Measurements from ENCODE around the gene TBC1D5. TPM values are rescaled to one million over a fixed set of nuclear protein-coding genes. Genes with fewer than 3 reads are reported as not detected.

The TBC1D5 gene
- total RNA-seq, 1 donor: 145 TPM

DNA sequence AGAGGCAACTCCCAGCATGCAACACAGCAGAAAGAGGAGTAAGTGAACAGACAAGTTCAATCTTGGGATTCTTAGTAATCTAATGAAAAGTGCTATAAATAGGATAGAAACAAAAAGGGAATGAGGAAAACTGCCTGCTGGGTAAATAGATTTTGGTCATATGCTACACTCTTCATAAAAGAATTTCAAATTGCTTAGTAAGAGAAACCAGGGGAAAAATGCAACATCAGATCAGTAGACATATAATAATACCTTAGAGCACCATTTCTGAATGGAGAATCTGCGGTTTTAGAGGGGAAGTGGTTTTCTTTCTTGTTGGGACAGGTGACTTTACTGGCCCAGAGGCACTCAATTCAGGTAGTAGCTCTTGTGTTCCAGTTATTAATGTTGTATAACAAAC is 13.4 kb upstream of the TBC1D5 start:
- DNase-seq (ENCODE audit: low read depth): no peak
- TF ChIP-seq, protein P1, sequence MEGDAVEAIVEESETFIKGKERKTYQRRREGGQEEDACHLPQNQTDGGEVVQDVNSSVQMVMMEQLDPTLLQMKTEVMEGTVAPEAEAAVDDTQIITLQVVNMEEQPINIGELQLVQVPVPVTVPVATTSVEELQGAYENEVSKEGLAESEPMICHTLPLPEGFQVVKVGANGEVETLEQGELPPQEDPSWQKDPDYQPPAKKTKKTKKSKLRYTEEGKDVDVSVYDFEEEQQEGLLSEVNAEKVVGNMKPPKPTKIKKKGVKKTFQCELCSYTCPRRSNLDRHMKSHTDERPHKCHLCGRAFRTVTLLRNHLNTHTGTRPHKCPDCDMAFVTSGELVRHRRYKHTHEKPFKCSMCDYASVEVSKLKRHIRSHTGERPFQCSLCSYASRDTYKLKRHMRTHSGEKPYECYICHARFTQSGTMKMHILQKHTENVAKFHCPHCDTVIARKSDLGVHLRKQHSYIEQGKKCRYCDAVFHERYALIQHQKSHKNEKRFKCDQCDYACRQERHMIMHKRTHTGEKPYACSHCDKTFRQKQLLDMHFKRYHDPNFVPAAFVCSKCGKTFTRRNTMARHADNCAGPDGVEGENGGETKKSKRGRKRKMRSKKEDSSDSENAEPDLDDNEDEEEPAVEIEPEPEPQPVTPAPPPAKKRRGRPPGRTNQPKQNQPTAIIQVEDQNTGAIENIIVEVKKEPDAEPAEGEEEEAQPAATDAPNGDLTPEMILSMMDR (IDR thresholded peaks at IDR 0.05; ENCODE audit: insufficient read depth, low read length): no peak
- H3K4me3 ChIP-seq (ENCODE audit: low read depth, low read length): no peak overlapping the region

DNA sequence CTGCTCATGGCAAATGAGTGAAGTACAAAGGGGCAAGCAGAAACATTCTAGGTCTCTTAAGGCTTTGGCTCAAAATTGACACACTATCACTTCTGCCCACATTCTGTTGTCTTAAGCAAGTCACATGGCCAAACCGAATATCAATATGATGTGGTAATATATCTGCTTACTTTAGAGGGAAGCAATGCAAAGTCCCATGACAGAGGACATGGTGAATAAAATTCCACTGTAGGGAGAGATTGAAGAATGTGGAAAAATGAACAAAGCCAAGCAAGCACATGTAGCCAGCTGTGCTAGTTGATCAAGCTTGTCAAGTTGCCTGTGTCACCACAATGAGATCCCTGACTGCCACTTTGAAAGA is 11.2 kb upstream of the TBC1D5 start:
- DNase-seq (ENCODE audit: low read depth): no peak
- TF ChIP-seq, protein P1 (IDR thresholded peaks at IDR 0.05; ENCODE audit: insufficient read depth, low read length): no peak
- no peak overlapping the region for H3K4me3 ChIP-seq (ENCODE audit: low read depth, low read length)

DNA sequence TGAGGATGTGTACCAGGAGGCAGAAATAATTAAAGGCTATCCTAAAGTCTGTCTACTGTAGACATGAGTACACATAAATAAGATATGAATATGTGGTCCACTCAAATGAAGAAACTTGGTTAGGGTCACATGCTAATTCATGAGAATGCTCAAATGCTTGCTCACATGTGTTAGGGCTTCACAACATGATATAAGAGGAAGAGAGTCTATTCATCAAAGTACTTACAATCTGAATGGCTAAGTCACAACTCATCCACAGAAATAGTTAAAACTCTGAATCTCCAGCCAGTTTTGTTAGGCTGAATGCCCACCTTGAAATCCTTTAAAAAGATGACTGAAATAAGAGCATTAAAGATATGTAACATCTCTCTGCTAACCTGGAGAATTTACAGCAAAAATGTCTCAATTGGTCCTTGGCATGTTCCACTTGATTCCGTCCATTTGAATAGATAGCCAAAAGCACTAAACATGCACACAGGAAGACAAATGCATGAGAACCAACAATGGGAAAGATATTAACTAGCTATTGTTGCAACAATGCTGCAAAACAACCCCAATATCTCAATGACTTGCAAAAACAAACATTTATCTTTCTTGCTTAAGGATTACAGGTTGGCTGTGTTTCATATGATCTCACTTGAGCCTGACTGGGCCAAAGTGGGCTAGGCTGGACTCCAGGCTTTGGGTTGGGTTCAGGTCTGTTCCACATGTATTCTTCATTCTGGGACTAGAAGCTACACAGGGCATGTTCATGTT is 10.6 kb upstream of the TBC1D5 start:
- peak; percentile 86 for DNase-seq (ENCODE audit: low read depth)
- TF ChIP-seq, protein P1 (IDR thresholded peaks at IDR 0.05; ENCODE audit: insufficient read depth, low read length): no peak
- no peak overlapping the region for H3K4me3 ChIP-seq (ENCODE audit: low read depth, low read length)

DNA sequence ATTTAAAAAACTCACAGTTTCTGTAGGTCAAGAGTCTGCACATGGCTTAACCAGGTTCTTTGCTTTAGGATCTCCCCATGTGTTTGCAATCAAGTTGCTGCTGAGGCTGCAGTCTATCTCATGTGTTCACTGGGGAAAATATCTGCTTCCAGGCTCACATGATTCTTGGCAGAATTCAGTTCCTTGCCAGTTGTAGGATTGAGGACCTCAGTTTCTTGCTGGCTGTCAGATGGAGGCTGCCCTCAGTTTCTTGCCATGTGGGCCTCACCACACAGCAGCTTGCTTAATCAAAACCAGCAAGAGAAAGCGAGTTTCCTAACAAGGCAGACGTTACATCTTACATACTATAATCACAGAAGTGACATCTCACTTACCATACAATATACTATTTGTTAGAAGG is 10.0 kb upstream of the TBC1D5 start:
- DNase-seq (ENCODE audit: low read depth): peak; percentile 67
- no peak overlapping the region for H3K4me3 ChIP-seq (ENCODE audit: low read depth, low read length)
- TF ChIP-seq, protein P1 (IDR thresholded peaks at IDR 0.05; ENCODE audit: insufficient read depth, low read length): no peak

DNA sequence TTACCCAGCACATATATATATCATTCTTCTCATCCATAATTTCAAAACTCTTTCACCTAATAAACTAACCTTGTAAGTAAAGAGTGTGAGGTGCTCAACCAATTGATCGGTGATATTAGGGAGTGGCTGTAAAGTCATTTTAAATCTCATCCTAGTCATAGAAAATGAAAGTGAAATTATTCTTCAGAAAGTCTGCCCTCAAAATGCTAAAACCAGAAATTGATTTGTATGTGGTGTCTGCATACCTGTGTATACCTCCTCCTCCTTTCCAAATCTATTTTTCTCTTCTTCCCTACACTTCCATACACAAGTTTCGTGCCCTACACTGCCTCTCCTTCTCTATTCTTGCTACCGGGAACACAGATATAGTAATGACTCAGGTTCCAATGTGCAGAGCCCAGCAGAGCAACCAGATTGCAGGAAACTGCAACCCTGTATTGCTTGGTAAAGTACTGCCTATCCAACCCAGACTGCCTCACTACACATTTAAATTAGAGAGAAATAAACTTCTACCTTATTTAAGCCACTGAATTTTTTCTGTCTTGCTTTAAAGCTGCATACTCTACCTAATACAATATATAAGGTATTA is 7.4 kb upstream of the TBC1D5 start:
- DNase-seq (ENCODE audit: low read depth): peak; percentile 17
- TF ChIP-seq, protein P1 (IDR thresholded peaks at IDR 0.05; ENCODE audit: insufficient read depth, low read length): no peak
- peak overlapping the region; percentile 46 for H3K4me3 ChIP-seq (ENCODE audit: low read depth, low read length)

DNA sequence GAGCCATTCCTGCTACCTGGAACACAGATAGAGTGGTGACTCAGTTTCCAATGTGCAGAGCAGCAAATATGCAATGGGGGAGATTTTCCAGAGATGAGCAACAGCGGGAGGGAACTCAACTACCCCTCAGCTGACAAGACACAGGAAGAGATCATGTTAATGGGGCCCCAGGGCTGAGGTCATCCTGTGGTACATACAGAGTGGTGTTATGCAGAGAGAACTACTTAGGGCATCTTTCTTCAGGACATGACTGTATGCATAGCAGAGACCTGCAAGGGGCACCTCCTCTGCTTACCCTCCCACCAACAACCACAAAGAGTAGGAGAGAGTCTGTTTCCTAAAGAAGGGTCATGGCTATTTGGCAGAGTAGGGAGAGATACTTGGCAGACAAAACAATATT is 6.8 kb upstream of the TBC1D5 start:
- TF ChIP-seq, protein P1 (IDR thresholded peaks at IDR 0.05; ENCODE audit: insufficient read depth, low read length): no peak
- no peak overlapping the region for H3K4me3 ChIP-seq (ENCODE audit: low read depth, low read length)
- DNase-seq (ENCODE audit: low read depth): no peak
